Body of pancreas (tissue), 4 donors: Measurements from ENCODE around the gene ATP10D. TPM values are rescaled to one million over a fixed set of nuclear protein-coding genes. Genes with fewer than 3 reads are reported as not detected.

Experiments
- ATAC-seq: fragments of 150-250 bp; one replicate; pipeline ENCODE4 v1.9.1; 2016
- DNase-seq, 4 donors: peaks; one replicate each; pipeline ENCODE4 v3.0.0-alpha.2; 2019
- H3K27ac ChIP-seq, 4 donors: fragments of 200-600 bp; sonication (generic); 1 replicate in 3 of 4; 2 replicates in 1 of 4; pipeline versions ENCODE4 v1.5.1 to v1.6.1; 2016 to 2019; ENCODE audit warnings: mild to moderate bottlenecking in 1 of 4, mixed read lengths in 1 of 4, moderate library complexity in 1 of 4
- H3K27me3 ChIP-seq, 2 donors: fragments of 200-600 bp; sonication (generic); one replicate each; pipeline ENCODE4 v1.6.0; 2016; ENCODE audit warnings: mild to moderate bottlenecking in 1 of 2
- H3K36me3 ChIP-seq, 2 donors: fragments of 200-600 bp; sonication (generic); replicated peaks in 1 of 2; 2 replicates each; pipeline ENCODE4 v1.5.1; 2016; ENCODE audit warnings: low read depth in 2 of 2; ENCODE audit not compliant: insufficient read depth in 1 of 2
- H3K4me1 ChIP-seq: fragments of 200-600 bp; sonication (generic); one replicate; pipeline ENCODE4 v1.6.0; 2016
- H3K4me3 ChIP-seq, 2 donors: fragments of 200-600 bp; sonication (generic); 1 replicate in 1 of 2; 2 replicates in 1 of 2; pipeline ENCODE4 v1.5.1; 2016 to 2019
- H3K9me3 ChIP-seq, 3 donors: fragments of 200-600 bp; sonication (generic); 1 replicate in 2 of 3; 2 replicates in 1 of 3; pipeline ENCODE4 v1.5.1; 2016
- CTCF ChIP-seq, 7 experiments: fragments of 450-650 bp in 4 of 7; fragments of 200-600 bp in 3 of 7; sonication (generic) in 3 of 7; IDR thresholded peaks; one replicate each; pipeline ENCODE4 v1.5.1; 2016 to 2019; ENCODE audit warnings: antibody characterized with exemption in 7 of 7
- POLR2A ChIP-seq, 3 donors: fragments of 450-650 bp; IDR thresholded peaks; one replicate each; pipeline ENCODE4 v1.6.1; 2016; ENCODE audit warnings: antibody characterized with exemption in 3 of 3, mild to moderate bottlenecking in 2 of 3
- WGBS, 2 donors: methylation state at CpG; one replicate each; pipeline ENCODE4 v1.1.5; 2017; 5-methylcytosine and 5-hydroxymethylcytosine counted together
- intact Hi-C: fragments of 100-400 bp; cut with DNase I; formaldehyde crosslinking; loops from one replicate; pipeline ENCODE4 v1.15.1; 2023
- total RNA-seq, 2 donors: library from RNA; depleted of rRNA; stranded (reverse); fragments of >200 nt; gene quantifications; one replicate each; pipeline ENCODE4 v1.1.0, GENCODE V29; 2016

Gene ATP10D
- total RNA-seq, 2 donors from 2014 or later: 12.5 to 24.4 TPM

GRCh38 chr4:47463235-47463956 is 21.7 kb upstream of the ATP10D start, which contains the start of gene COMMD8:
COMMD8 (minus strand) TSS chr4:47463702; CDS start chr4:47463651, 51 bp downstream.
- intact Hi-C loops: no loop called here

GRCh38 chr4:47465004-47465403 is 20.1 kb upstream of the ATP10D start:
- Histone ChIP-seq H3K4me3 (no peak overlapping the region), H3K4me1 (peaks cover 19% of the 10 kb centered on the region), H3K9me3 (no peaks in the 10 kb centered on the region), H3K27ac (no peak overlapping the region), H3K36me3 (no peaks in the 10 kb centered on the region), H3K27me3 (no peaks in the 10 kb centered on the region)
- ATAC-seq (no peak), DNase-seq (no peak)
- intact Hi-C loops: no loop called here
- no peak for TF ChIP-seq CTCF (IDR thresholded peaks at IDR 0.05)
- no peak for TF ChIP-seq POLR2A (IDR thresholded peaks at IDR 0.05)
- 47 to 75% methylated on average over 2 of the region's 2 CpGs for WGBS, 2 donors

More at GRCh38 chr4:47463235-47463956, 21.7 kb upstream of the ATP10D start, which contains the start of gene COMMD8:
- no peaks in the 10 kb centered on the region for H3K9me3 ChIP-seq
- H3K27me3 ChIP-seq: no peaks in the 10 kb centered on the region
- peak; percentile 98 for ATAC-seq
- DNase-seq: peak; percentile 97 to 98 (median 97)
- 0 to 1% methylated on average over 27 to 31 of the region's 51 CpGs for WGBS, 2 donors
- H3K4me1 ChIP-seq: peaks cover 19% of the 10 kb centered on the region
- H3K4me3 ChIP-seq: peak within 1 kb of the TSS; percentile 42 to 83
- no peaks in the 10 kb centered on the region for H3K36me3 ChIP-seq
- H3K27ac ChIP-seq: peak within 1 kb of the TSS; percentile 60 to 87 (median 82)
- peak in 2 of 3 donors; percentile 75 to 76 for TF ChIP-seq POLR2A (IDR thresholded peaks at IDR 0.05)
- TF ChIP-seq CTCF (IDR thresholded peaks at IDR 0.05): peak in 4 of 7 experiments; percentile 47 to 57 (median 53)

- intact Hi-C loops: no loop called here
- Histone ChIP-seq H3K27ac (no peak overlapping the region), H3K9me3 (no peaks in the 10 kb centered on the region), H3K4me3 (no peak overlapping the region), H3K36me3 (no peaks in the 10 kb centered on the region), H3K27me3 (no peaks in the 10 kb centered on the region), H3K4me1 (peaks cover 19% of the 10 kb centered on the region)
- DNase-seq: no peak
- no peak for ATAC-seq
- WGBS, 2 donors: 23 to 26% methylated on average over 2 of the region's 2 CpGs
- no peak for TF ChIP-seq POLR2A (IDR thresholded peaks at IDR 0.05)
- no peak for TF ChIP-seq CTCF (IDR thresholded peaks at IDR 0.05)
Observed at GRCh38 chr4:47466056-47466785, 18.9 kb upstream of the ATP10D start.

- no peak for ATAC-seq
- H3K4me1 ChIP-seq: peaks cover 5% of the 10 kb centered on the region
- no peaks in the 10 kb centered on the region for H3K27me3 ChIP-seq
- DNase-seq: no peak
- 64 to 70% methylated on average over 6 of the region's 6 CpGs for WGBS, 2 donors
- H3K27ac ChIP-seq: no peak overlapping the region
- no peaks in the 10 kb centered on the region for H3K9me3 ChIP-seq
- H3K36me3 ChIP-seq: no peaks in the 10 kb centered on the region
- no peak for TF ChIP-seq CTCF (IDR thresholded peaks at IDR 0.05)
- no peak for TF ChIP-seq POLR2A (IDR thresholded peaks at IDR 0.05)
- no peak overlapping the region for H3K4me3 ChIP-seq
- intact Hi-C loops: no loop called here
Observed at GRCh38 chr4:47468706-47469365, 16.2 kb upstream of the ATP10D start.
